HCT116 (cell line): Measurements from ENCODE around the gene AATF. TPM values are rescaled to one million over a fixed set of nuclear protein-coding genes. Genes with fewer than 3 reads are reported as not detected.

Source experiments
- ATAC-seq: fragments of 200-7000 bp; cut with Tn5 transposase; 2 replicates; pipeline ENCODE4 v1.9.1; 2020; ENCODE audit warnings: mild to moderate bottlenecking, moderate library complexity
- BruUV-seq: library from RNA; stranded (reverse); fragments of 400-500 nt; replicated peaks from 2 replicates; lab custom pipeline; 2021; lab: Mats Ljungman, UMichigan
- CTCF ChIA-PET: fragments of 300-600 bp; sonication (Branson Sonifier 250); formaldehyde crosslinking; loops from one replicate; lab custom pipeline; 2021; ENCODE audit warnings: antibody characterized with exemption; lab: Charles Lee
- POLR2A ChIA-PET: fragments of 300-600, 350-600 bp; sonication (Branson Sonifier 250); formaldehyde crosslinking; loops from one replicate; lab custom pipeline; 2021; ENCODE audit warnings: antibody characterized with exemption; lab: Charles Lee
- RAD21 ChIA-PET, 2 experiments: fragments of 300-600 bp; sonication (Branson Sonifier 250); formaldehyde crosslinking; loops; one replicate each; lab custom pipeline; 2023; ENCODE audit warnings: low total read pairs in 2 of 2; ENCODE audit not compliant: uncharacterized antibody in 2 of 2, unreplicated experiment in 2 of 2, low non-redundant PET in 1 of 2; lab: Charles Lee
- DNase-seq: peaks from one replicate; pipeline ENCODE4 v3.0.0-alpha.2; 2010; ENCODE audit warnings: low read depth, low spot score
- H2AFZ ChIP-seq: fragments of 200-600 bp; shearing (Covaris generic), sonication (generic); 2 replicates; pipeline ENCODE4 v1.6.1; 2017; ENCODE audit warnings: low read depth, mixed run types, mixed read lengths, antibody characterized with exemption, low read length; ENCODE audit not compliant: poor library complexity, severe bottlenecking
- H3K27ac ChIP-seq: 2 replicates; pipeline ENCODE4 v1.5.1; 2012; ENCODE audit warnings: low read depth, low read length
- H3K27me3 ChIP-seq: fragments of 200-600 bp; sonication (generic); 2 replicates; pipeline ENCODE4 v1.6.1; 2016; ENCODE audit warnings: mixed run types, low read length, mixed read lengths; ENCODE audit not compliant: insufficient read depth
- H3K36me3 ChIP-seq, 2 experiments: fragments of 200-500 bp in 1 of 2; fragments of 200-600 bp in 1 of 2; sonication (Bioruptor generic) in 1 of 2; sonication (generic) in 1 of 2; 2 replicates each; pipeline versions ENCODE4 v1.5.1 to v1.6.1; 2014 to 2016; ENCODE audit warnings: low read length in 2 of 2, inconsistent platforms in 1 of 2, mixed read lengths in 1 of 2, mixed run types in 1 of 2; ENCODE audit not compliant: insufficient read depth in 2 of 2, control insufficient read depth in 1 of 2
- H3K4me1 ChIP-seq, 2 experiments: fragments of 200-600 bp in 1 of 2; sonication (generic) in 1 of 2; 2 replicates each; pipeline versions ENCODE4 v1.5.1 to v1.6.1; 2012 to 2017; ENCODE audit warnings: low read length in 2 of 2, inconsistent platforms in 1 of 2, mild to moderate bottlenecking in 1 of 2, mixed read lengths in 1 of 2, mixed run types in 1 of 2, moderate library complexity in 1 of 2; ENCODE audit not compliant: insufficient read depth in 2 of 2, control insufficient read depth in 1 of 2
- H3K4me2 ChIP-seq: fragments of 200-600 bp; sonication (generic); 2 replicates; pipeline ENCODE4 v1.6.1; 2017; ENCODE audit warnings: mixed run types, low read length, mixed read lengths
- H3K4me3 ChIP-seq, 2 experiments: fragments of 200-600 bp in 1 of 2; sonication (generic) in 1 of 2; replicated peaks in 1 of 2; 2 replicates each; pipeline ENCODE4 v1.5.1; 2011 to 2016; ENCODE audit warnings: low read length in 2 of 2, control low read depth in 1 of 2, low read depth in 1 of 2, mild to moderate bottlenecking in 1 of 2, mixed read lengths in 1 of 2, mixed run types in 1 of 2
- H3K79me2 ChIP-seq: fragments of 200-600 bp; sonication (generic); 2 replicates; pipeline ENCODE4 v1.6.1; 2017; ENCODE audit warnings: mild to moderate bottlenecking, mixed run types, low read length, moderate library complexity, mixed read lengths; ENCODE audit not compliant: insufficient read depth
- H3K9ac ChIP-seq: fragments of 200-600 bp; sonication (generic); 2 replicates; pipeline ENCODE4 v1.6.1; 2016; ENCODE audit warnings: low read length, mixed read lengths
- H3K9me2 ChIP-seq: fragments of 200-600 bp; sonication (generic), shearing (Covaris generic); 2 replicates; pipeline ENCODE4 v1.6.1; 2017; ENCODE audit warnings: mixed run types, mild to moderate bottlenecking, moderate library complexity; ENCODE audit not compliant: insufficient read depth
- H3K9me3 ChIP-seq, 2 experiments: fragments of 200-500 bp in 1 of 2; fragments of 200-600 bp in 1 of 2; sonication (Bioruptor generic) in 1 of 2; sonication (generic) in 1 of 2; 2 replicates each; pipeline ENCODE4 v1.6.1; 2014 to 2017; ENCODE audit warnings: low read length in 2 of 2, mixed read lengths in 2 of 2, inconsistent platforms in 1 of 2, low read depth in 1 of 2, mild to moderate bottlenecking in 1 of 2, mixed run types in 1 of 2, moderate library complexity in 1 of 2; ENCODE audit not compliant: control insufficient read depth in 1 of 2, insufficient read depth in 1 of 2
- H4K20me1 ChIP-seq: fragments of 200-600 bp; sonication (generic), shearing (Covaris generic); 2 replicates; pipeline ENCODE4 v1.6.1; 2017; ENCODE audit warnings: mixed run types, mild to moderate bottlenecking, moderate library complexity; ENCODE audit not compliant: insufficient read depth
- ATF3 ChIP-seq: IDR thresholded peaks from 2 replicates; pipeline ENCODE4 v1.6.1; 2012
- CBX3 ChIP-seq: IDR thresholded peaks from 2 replicates; pipeline ENCODE4 v1.6.1; 2012; ENCODE audit warnings: low read depth
- CEBPB ChIP-seq: IDR thresholded peaks from 2 replicates; pipeline ENCODE4 v1.6.1; 2012; ENCODE audit warnings: low read depth
- EGR1 ChIP-seq: IDR thresholded peaks from 2 replicates; pipeline ENCODE4 v1.6.1; 2012; ENCODE audit warnings: low read depth
- ELF1 ChIP-seq: IDR thresholded peaks from 2 replicates; pipeline ENCODE4 v1.6.1; 2012; ENCODE audit warnings: low read depth, borderline replicate concordance
- EZH2phosphoT487 ChIP-seq: fragments of 200-600 bp; IDR thresholded peaks from 2 replicates; pipeline ENCODE4 v1.6.1; 2018; ENCODE audit warnings: antibody characterized with exemption, borderline replicate concordance
- MAX ChIP-seq: IDR thresholded peaks from 2 replicates; pipeline ENCODE4 v1.6.1; 2012
- POLR2A ChIP-seq: IDR thresholded peaks from 2 replicates; pipeline ENCODE4 v1.7.0; 2011; ENCODE audit warnings: borderline replicate concordance; ENCODE audit not compliant: insufficient read depth, insufficient read length; ENCODE audit errors: extremely low read depth
- POLR2AphosphoS5 ChIP-seq: IDR thresholded peaks from 2 replicates; pipeline ENCODE4 v1.6.1; 2011; ENCODE audit warnings: mild to moderate bottlenecking, low read depth, low read length, moderate library complexity
- SIN3A ChIP-seq: IDR thresholded peaks from 2 replicates; pipeline ENCODE4 v1.6.1; 2012; ENCODE audit warnings: low read depth
- SP1 ChIP-seq: IDR thresholded peaks from 2 replicates; pipeline ENCODE4 v1.6.1; 2012; ENCODE audit warnings: low read depth
- SRF ChIP-seq: IDR thresholded peaks from 2 replicates; pipeline ENCODE4 v1.6.1; 2012; ENCODE audit warnings: low read depth
- TCF7L2 ChIP-seq: IDR thresholded peaks from 2 replicates; pipeline ENCODE4 v1.7.0; 2011; ENCODE audit warnings: borderline replicate concordance, inconsistent platforms; ENCODE audit not compliant: insufficient read depth, insufficient read length; ENCODE audit errors: extremely low read depth
- YY1 ChIP-seq: IDR thresholded peaks from 2 replicates; pipeline ENCODE4 v1.6.1; 2011; ENCODE audit warnings: low read length, low read depth, moderate library complexity, mild to moderate bottlenecking; ENCODE audit not compliant: insufficient replicate concordance; ENCODE audit errors: extremely low read depth
- ZFX ChIP-seq: fragments of 450-650 bp; IDR thresholded peaks from 2 replicates; pipeline ENCODE4 v1.6.1; 2017
- ZNF274 ChIP-seq: fragments of 200-500 bp; sonication (Bioruptor generic); IDR thresholded peaks from 2 replicates; pipeline ENCODE4 v1.6.1; 2014; ENCODE audit warnings: mild to moderate bottlenecking, low read depth, low read length, inconsistent platforms
- intact Hi-C: fragments of 100-400 bp; cut with micrococcal nuclease; formaldehyde crosslinking; loops from 2 replicates; pipeline ENCODE4 v1.10.0; 2022
- total RNA-seq: library from RNA; stranded (reverse); gene quantifications from one replicate; pipeline ENCODE4 v1.2.1, GENCODE V29; 2021; ENCODE audit not compliant: unreplicated experiment

The AATF gene
- total RNA-seq, 1 experiment from 2014 or later: 105 TPM

GRCh38 chr17:37098910-37099664, 150.3 kb downstream of the AATF start:
- H3K79me2 ChIP-seq: no peaks in the 10 kb centered on the region
- no peaks in the 10 kb centered on the region for H3K27me3 ChIP-seq
- H3K4me2 ChIP-seq: no peak overlapping the region
- ChIA-PET RAD21 (no interaction called here), POLR2A (no interaction called here), CTCF (no interaction called here)
- no peak overlapping the region for H3K27ac ChIP-seq
- DNase-seq (no peak), ATAC-seq (no peak)
- no TSS peak for BruUV-seq
- H3K4me3 ChIP-seq: no peak overlapping the region
- no peaks in the 10 kb centered on the region for H3K9me2 ChIP-seq
- H4K20me1 ChIP-seq: no peaks in the 10 kb centered on the region
- peaks cover 24 to 26% of the 10 kb centered on the region in 2 experiments; a peak in 3 of 4 replicates for H3K36me3 ChIP-seq
- no peak overlapping the region for H2AFZ ChIP-seq
- no peak for TF ChIP-seq ELF1
- no peak for TF ChIP-seq SRF
- TF ChIP-seq ZFX: no peak
- TF ChIP-seq SP1: no peak
- no peak for TF ChIP-seq ATF3
- TF ChIP-seq POLR2AphosphoS5: no peak
- TF ChIP-seq EGR1: no peak
- TF ChIP-seq POLR2A: no peak
- TF ChIP-seq ZNF274: no peak
- no peak for TF ChIP-seq MAX
- TF ChIP-seq CEBPB: no peak
- no peak overlapping the region for H3K9ac ChIP-seq
- H3K9me3 ChIP-seq: no peaks in the 10 kb centered on the region
- no peaks in the 10 kb centered on the region for H3K4me1 ChIP-seq
- intact Hi-C loops: no loop called here

GRCh38 chr17:37100231-37100630, 151.5 kb downstream of the AATF start:
- ChIA-PET RAD21 (no interaction called here), CTCF (no interaction called here), POLR2A (no interaction called here)
- no peak overlapping the region for H3K27ac ChIP-seq
- no TSS peak for BruUV-seq
- TF ChIP-seq TCF7L2 (no peak), CBX3 (no peak), POLR2AphosphoS5 (no peak), YY1 (no peak), MAX (no peak), EZH2phosphoT487 (no peak), SIN3A (no peak)
- TF ChIP-seq, all 23 proteins: peak for 0
- DNase-seq (no peak), ATAC-seq (no peak)
- Histone ChIP-seq H3K4me3 (no peak overlapping the region), H2AFZ (no peak overlapping the region), H3K4me1 (no peaks in the 10 kb centered on the region), H3K9me3 (no peaks in the 10 kb centered on the region), H3K79me2 (no peaks in the 10 kb centered on the region), H3K9me2 (no peaks in the 10 kb centered on the region), H3K9ac (no peak overlapping the region), H3K27me3 (no peaks in the 10 kb centered on the region), H3K36me3 (peaks cover 31 to 33% of the 10 kb centered on the region in 2 experiments; a peak in 3 of 4 replicates), H3K4me2 (no peak overlapping the region), H4K20me1 (no peaks in the 10 kb centered on the region)
- intact Hi-C loops: no loop called here
